Activated naive CD4-positive, alpha-beta T cell (primary cell): ENCODE data around the gene DNAAF1.
"Not testable (repeated sequence)": the region's sequence is repeated elsewhere in the genome, so short reads cannot be mapped to it uniquely, and the experiment has no call there.

Experiments used
- DNase-seq, 4 experiments: peaks; one replicate each; lab custom pipeline; 2025; lab: John Stamatoyannopoulos, UW

The DNAAF1 gene

GRCh38 chr16:84144859-84145639 lies at the start of gene DNAAF1, which contains the start of gene HSDL1:
Gene DNAAF1, plus strand, starts transcription at chr16:84145308. Its CDS starts 133 bp downstream, at chr16:84145441.
Gene HSDL1, minus strand, starts transcription at chr16:84145177. Its CDS starts 13,856 bp downstream, at chr16:84131321.
- DNase-seq, result peak; percentile 90 to 96 (median 92)

- no peak for DNase-seq
Measured at GRCh38 chr16:84095466-84095865, 49.6 kb upstream of the DNAAF1 start.

GRCh38 chr16:84096447-84097005 lies 48.6 kb upstream of the DNAAF1 start:
- no peak for DNase-seq

- no peak for DNase-seq
Measured at GRCh38 chr16:84098939-84099338, 46.2 kb upstream of the DNAAF1 start.

- no peak for DNase-seq
Measured at GRCh38 chr16:84103678-84104077, 41.4 kb upstream of the DNAAF1 start.

GRCh38 chr16:84104231-84104630 lies 40.9 kb upstream of the DNAAF1 start:
- DNase-seq, result no peak

- DNase-seq, result no peak
Measured at GRCh38 chr16:84105301-84105815, 39.8 kb upstream of the DNAAF1 start.

GRCh38 chr16:84105948-84106740 lies 39.0 kb upstream of the DNAAF1 start:
- no peak for DNase-seq

- no peak for DNase-seq
Measured at GRCh38 chr16:84107921-84108320, 37.2 kb upstream of the DNAAF1 start.

GRCh38 chr16:84109598-84110335 lies 35.3 kb upstream of the DNAAF1 start:
- DNase-seq, result no peak

- no peak for DNase-seq
Measured at GRCh38 chr16:84110527-84110926, 34.6 kb upstream of the DNAAF1 start.

GRCh38 chr16:84111525-84111924 lies 33.6 kb upstream of the DNAAF1 start:
- no peak for DNase-seq

GRCh38 chr16:84111949-84112348 lies 33.2 kb upstream of the DNAAF1 start:
- DNase-seq, result not testable (repeated sequence)

GRCh38 chr16:84115919-84116719 lies 29.0 kb upstream of the DNAAF1 start:
- DNase-seq, result peak in 3 of 4 experiments; percentile 30 to 70 (median 55)

- DNase-seq, result peak; percentile 92 to 98 (median 95)
Measured at GRCh38 chr16:84116720-84117493, 28.2 kb upstream of the DNAAF1 start, which contains the start of gene MBTPS1. Gene MBTPS1, minus strand, starts transcription at chr16:84116942. Its CDS starts 15,159 bp downstream, at chr16:84101783.

GRCh38 chr16:84117494-84117843 lies 27.6 kb upstream of the DNAAF1 start:
- peak in 2 of 4 experiments; percentile 11 to 26 for DNase-seq

- DNase-seq, result not testable (repeated sequence)
Measured at GRCh38 chr16:84118315-84118714, 26.8 kb upstream of the DNAAF1 start.

GRCh38 chr16:84119368-84119767 lies 25.7 kb upstream of the DNAAF1 start:
- DNase-seq, result no peak

- DNase-seq, result no peak
Measured at GRCh38 chr16:84120023-84120422, 25.1 kb upstream of the DNAAF1 start.

- DNase-seq, result no peak
Measured at GRCh38 chr16:84121007-84121406, 24.1 kb upstream of the DNAAF1 start.
